SH-SY5Y (cell line): ENCODE data around the gene ARHGAP1.

Experiments
- GATA2 ChIP-seq: IDR thresholded peaks from 2 replicates; pipeline ENCODE4 v1.6.1; 2011; ENCODE audit warnings: mild to moderate bottlenecking, low read depth, low read length
- GATA3 ChIP-seq: IDR thresholded peaks from 2 replicates; pipeline ENCODE4 v1.6.1; 2011; ENCODE audit warnings: low read depth, mild to moderate bottlenecking, low read length, moderate library complexity

Gene ARHGAP1

DNA sequence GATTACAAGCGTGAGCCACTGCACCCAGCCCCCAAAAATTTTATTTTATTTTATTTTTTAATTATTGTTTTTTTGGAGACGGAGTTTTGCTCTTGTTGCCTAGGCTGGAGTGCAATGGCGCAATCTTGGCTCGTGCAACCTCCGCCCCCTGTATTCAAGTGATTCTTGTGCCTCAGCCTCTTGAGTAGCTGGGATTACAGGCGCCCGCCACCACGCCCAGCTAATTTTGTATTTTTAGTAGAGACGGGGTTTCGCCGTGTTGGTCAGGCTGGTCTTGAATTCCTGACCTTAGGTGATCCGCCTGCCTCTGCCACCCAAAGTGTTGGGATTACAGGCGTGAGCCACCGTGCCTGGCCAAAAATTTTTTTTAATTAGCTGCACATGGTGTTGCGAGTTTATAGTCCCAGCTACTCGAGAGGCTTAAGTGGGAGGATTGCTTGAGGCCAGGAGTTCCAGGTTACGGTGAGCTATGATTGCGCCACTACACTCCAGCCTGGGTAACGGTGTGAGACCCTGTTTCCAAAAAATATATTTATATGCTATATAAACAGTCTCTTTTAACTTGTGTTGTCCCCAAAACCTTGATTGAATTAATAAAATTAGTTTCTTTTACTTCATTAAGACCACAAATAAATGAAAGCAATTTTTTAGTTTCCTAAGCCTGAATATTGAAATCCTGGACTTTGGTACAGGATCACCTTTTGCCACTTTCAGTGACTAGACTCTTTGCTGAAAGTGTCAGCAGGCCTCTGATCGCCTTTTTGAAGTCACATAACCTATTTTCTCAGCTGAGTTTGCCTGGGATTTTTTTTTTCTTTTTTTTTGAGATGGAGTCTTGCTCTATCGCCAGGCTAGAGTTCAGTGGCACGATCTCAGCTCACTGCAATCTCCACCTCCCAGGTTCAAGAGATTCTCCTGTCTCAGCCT is 66.9 kb downstream of the ARHGAP1 start:
- TF ChIP-seq GATA3 (no peak), GATA2 (no peak)

DNA sequence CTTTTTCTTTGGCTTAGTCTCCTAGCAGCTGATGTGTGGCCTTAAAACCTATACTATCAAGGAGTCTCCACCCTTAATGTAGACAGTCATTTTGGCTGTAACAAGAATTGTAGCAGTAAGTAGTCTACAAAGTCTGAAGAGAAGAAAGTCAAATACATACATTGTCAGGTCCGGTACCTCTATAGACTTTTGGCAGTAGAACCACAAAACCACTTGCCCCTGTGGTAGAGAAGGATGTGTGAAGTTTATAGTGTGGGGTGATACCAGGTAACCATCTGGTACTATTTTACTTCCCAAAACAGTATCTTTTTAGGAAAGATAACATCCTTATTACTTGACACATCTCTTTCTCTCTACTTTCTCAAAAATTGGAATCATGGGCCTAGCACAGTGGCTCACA is 67.9 kb downstream of the ARHGAP1 start:
- TF ChIP-seq GATA3 (no peak), GATA2 (no peak)

DNA sequence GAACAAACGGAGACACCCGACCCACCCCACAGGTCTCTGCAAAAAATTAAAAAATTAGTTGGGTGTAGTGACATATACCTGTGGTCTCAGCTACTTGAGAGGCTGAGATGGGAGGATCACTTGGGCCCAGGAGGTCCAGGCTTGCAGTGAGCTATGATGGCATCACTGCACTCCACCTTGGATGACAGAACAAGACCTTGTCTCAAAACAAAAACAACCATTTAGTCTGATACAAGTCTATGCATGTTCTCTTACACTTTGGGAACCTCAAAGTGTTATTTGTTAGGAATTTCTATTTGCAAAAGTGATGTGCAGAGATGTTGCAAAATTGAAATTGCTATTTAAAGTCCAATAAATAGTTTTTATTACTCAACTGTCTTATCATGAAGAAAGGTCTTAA is 68.7 kb downstream of the ARHGAP1 start:
- TF ChIP-seq GATA3 (no peak), GATA2 (no peak)

- no peak for TF ChIP-seq GATA3
- no peak for TF ChIP-seq GATA2
Observed at GRCh38 chr11:46630237-46630636, 70.2 kb downstream of the ARHGAP1 start.

DNA sequence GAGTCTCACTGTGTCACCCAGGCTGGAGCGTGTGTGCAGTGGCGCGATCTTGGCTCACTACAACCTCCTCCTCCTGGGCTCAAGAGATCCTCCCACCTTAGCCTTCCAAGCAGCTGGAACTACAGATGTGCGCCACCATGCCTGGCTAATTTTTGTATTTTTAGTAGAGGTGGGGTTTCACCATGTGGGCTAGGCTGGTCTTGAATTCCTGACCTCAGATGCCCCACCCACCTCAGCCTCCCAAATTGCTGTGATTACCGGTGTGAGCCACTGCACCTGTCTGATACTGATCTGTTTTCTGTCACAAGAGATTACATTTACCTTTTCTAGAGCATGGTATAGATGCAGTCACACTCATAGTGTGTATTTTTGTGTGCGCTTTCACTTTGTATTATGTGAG is 71.5 kb downstream of the ARHGAP1 start:
- TF ChIP-seq GATA3 (no peak), GATA2 (no peak)
